ENCODE data around the gene PCDH11X.
"Not testable (repeated sequence)": the region's sequence is repeated elsewhere in the genome, so short reads cannot be mapped to it uniquely, and the experiment has no call there.

The PCDH11X gene

GRCh38 chrX:91779135-91779534, at the start of gene PCDH11X:
TSS of gene PCDH11X (plus strand) at chrX:91779375. CDS start at chrX:91835505, 56,130 bp downstream.
- not testable (repeated sequence) for DNase-seq (ENCODE audit: low read depth)

GRCh38 chrX:91747446-91747845, 31.7 kb upstream of the PCDH11X start:
- not testable (repeated sequence) for DNase-seq (ENCODE audit: low read depth)

- DNase-seq (ENCODE audit: low read depth) = not testable (repeated sequence)
These were observed 26.2 kb upstream of the PCDH11X start for GRCh38 chrX:91753022-91753421.

GRCh38 chrX:91770619-91771488, 8.3 kb upstream of the PCDH11X start:
- not testable (repeated sequence) for DNase-seq (ENCODE audit: low read depth)

GRCh38 chrX:91773943-91774342, 5.2 kb upstream of the PCDH11X start:
- not testable (repeated sequence) for DNase-seq (ENCODE audit: low read depth)

GRCh38 chrX:91780008-91780407, 833 bp downstream of the PCDH11X start:
- not testable (repeated sequence) for DNase-seq (ENCODE audit: low read depth)

GRCh38 chrX:91780698-91781097, 1.5 kb downstream of the PCDH11X start:
- DNase-seq (ENCODE audit: low read depth) = not testable (repeated sequence)

- not testable (repeated sequence) for DNase-seq (ENCODE audit: low read depth)
These were observed 2.6 kb downstream of the PCDH11X start for GRCh38 chrX:91781553-91782298.

GRCh38 chrX:91782825-91783224, 3.6 kb downstream of the PCDH11X start:
- DNase-seq (ENCODE audit: low read depth) = not testable (repeated sequence)

- not testable (repeated sequence) for DNase-seq (ENCODE audit: low read depth)
These were observed 38.4 kb downstream of the PCDH11X start for GRCh38 chrX:91817537-91817936.

GRCh38 chrX:91825321-91825720, 46.1 kb downstream of the PCDH11X start:
- DNase-seq (ENCODE audit: low read depth) = not testable (repeated sequence)

Data from non-pigmented ciliary epithelial cell (primary cell).